Prostate gland (tissue), 2 donors: ENCODE data around the gene RNF169.

Source experiments
- CTCF ChIP-seq, 4 experiments: fragments of 200-600 bp in 2 of 4; fragments of 450-650 bp in 2 of 4; sonication (generic) in 2 of 4; IDR thresholded peaks; 1 replicate in 3 of 4; 2 replicates in 1 of 4; pipeline ENCODE4 v1.5.1; 2016 to 2019; ENCODE audit warnings: antibody characterized with exemption in 4 of 4, mild to moderate bottlenecking in 2 of 4, moderate library complexity in 2 of 4
- POLR2A ChIP-seq: fragments of 450-650 bp; IDR thresholded peaks from one replicate; pipeline ENCODE4 v1.6.1; 2016; ENCODE audit warnings: antibody characterized with exemption, mild to moderate bottlenecking
- POLR2AphosphoS5 ChIP-seq: sonication (generic); formaldehyde crosslinking; IDR thresholded peaks from one replicate; pipeline ENCODE4 v1.6.1; 2017; ENCODE audit warnings: antibody characterized with exemption

- no peak for TF ChIP-seq CTCF (IDR thresholded peaks at IDR 0.05)
- no peak for TF ChIP-seq POLR2A
- TF ChIP-seq POLR2AphosphoS5 = no peak
Observed at GRCh38 chr11:74780248-74781005, 31.8 kb downstream of the RNF169 start.
